ENCODE measurements around the gene ENTPD1. TPM values are rescaled to one million over a fixed set of nuclear protein-coding genes. Genes with fewer than 3 reads are reported as not detected.
A peak's percentile ranks its signal among the peaks of the same experiment; 100 is the strongest.

ENTPD1 gene
- total RNA-seq, 1 donor from 2014 or later: 41.6 TPM

DNA sequence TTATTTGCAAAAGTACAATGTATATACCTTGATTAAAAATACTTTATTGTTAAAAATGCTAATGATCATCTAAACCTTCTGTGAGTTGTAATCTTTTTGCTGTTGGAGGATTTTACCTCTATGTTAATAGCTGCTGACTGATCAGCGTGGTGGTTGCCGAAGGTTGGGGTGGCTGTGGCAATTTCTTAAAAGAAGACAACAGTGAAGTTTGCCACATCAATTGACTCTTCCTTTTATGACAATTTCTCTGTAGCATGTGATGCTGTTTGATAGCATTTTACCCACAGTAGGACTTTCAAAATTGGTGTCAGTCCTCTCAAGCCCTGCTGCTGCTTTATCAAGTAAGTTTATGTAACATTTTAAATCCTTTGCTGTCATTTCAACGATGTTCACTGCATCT, 16.9 kb upstream of the ENTPD1 start:
- H3K4me1 ChIP-seq: no peaks in the 10 kb centered on the region
- TF ChIP-seq, protein P1, sequence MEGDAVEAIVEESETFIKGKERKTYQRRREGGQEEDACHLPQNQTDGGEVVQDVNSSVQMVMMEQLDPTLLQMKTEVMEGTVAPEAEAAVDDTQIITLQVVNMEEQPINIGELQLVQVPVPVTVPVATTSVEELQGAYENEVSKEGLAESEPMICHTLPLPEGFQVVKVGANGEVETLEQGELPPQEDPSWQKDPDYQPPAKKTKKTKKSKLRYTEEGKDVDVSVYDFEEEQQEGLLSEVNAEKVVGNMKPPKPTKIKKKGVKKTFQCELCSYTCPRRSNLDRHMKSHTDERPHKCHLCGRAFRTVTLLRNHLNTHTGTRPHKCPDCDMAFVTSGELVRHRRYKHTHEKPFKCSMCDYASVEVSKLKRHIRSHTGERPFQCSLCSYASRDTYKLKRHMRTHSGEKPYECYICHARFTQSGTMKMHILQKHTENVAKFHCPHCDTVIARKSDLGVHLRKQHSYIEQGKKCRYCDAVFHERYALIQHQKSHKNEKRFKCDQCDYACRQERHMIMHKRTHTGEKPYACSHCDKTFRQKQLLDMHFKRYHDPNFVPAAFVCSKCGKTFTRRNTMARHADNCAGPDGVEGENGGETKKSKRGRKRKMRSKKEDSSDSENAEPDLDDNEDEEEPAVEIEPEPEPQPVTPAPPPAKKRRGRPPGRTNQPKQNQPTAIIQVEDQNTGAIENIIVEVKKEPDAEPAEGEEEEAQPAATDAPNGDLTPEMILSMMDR (IDR thresholded peaks at IDR 0.05): no peak
- H3K4me3 ChIP-seq: no peak overlapping the region
- H3K27me3 ChIP-seq: no peaks in the 10 kb centered on the region
- intact Hi-C loops (cut with DNase I): no loop called here
- no peak overlapping the region for H3K27ac ChIP-seq
- DNase-seq (ENCODE audit: low spot score in 2 of 2): no peak
- H3K36me3 ChIP-seq: no peaks in the 10 kb centered on the region
- no peaks in the 10 kb centered on the region for H3K9me3 ChIP-seq

GRCh38 chr10:95741807-95742467, 14.0 kb upstream of the ENTPD1 start:
- H3K27me3 ChIP-seq: no peaks in the 10 kb centered on the region
- intact Hi-C loops (cut with DNase I): no loop called here
- TF ChIP-seq, protein P1 (IDR thresholded peaks at IDR 0.05): no peak
- no peaks in the 10 kb centered on the region for H3K4me1 ChIP-seq
- H3K36me3 ChIP-seq: no peaks in the 10 kb centered on the region
- DNase-seq (ENCODE audit: low spot score in 2 of 2): no peak
- H3K27ac ChIP-seq: peak overlapping the region; percentile 31 to 34
- H3K9me3 ChIP-seq: no peaks in the 10 kb centered on the region
- H3K4me3 ChIP-seq: no peak overlapping the region

DNA sequence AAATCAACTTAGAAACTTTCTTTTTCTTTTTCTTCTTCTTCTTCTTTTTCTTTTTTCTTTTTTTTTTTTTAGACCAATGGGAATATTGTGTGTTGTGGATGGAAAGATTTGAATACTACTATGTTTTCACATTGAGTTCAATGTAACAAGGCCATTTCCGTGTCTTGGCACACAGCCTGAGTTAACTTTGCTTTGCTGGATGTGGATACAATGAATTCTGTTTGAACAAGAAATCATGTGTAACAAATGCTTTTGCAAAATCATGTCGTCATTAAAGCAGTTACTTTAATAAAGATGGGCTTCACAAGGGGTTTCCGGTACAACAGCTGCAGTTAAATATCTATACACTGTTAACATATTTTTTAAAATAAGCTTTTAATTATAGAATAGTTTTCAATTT, 13.5 kb upstream of the ENTPD1 start:
- TF ChIP-seq, protein P1 (IDR thresholded peaks at IDR 0.05): no peak
- H3K9me3 ChIP-seq: no peaks in the 10 kb centered on the region
- intact Hi-C loops (cut with DNase I): no loop called here
- H3K27ac ChIP-seq: peak overlapping the region; percentile 31 to 34
- no peaks in the 10 kb centered on the region for H3K4me1 ChIP-seq
- no peak overlapping the region for H3K4me3 ChIP-seq
- H3K27me3 ChIP-seq: no peaks in the 10 kb centered on the region
- DNase-seq (ENCODE audit: low spot score in 2 of 2): no peak
- H3K36me3 ChIP-seq: no peaks in the 10 kb centered on the region

DNA sequence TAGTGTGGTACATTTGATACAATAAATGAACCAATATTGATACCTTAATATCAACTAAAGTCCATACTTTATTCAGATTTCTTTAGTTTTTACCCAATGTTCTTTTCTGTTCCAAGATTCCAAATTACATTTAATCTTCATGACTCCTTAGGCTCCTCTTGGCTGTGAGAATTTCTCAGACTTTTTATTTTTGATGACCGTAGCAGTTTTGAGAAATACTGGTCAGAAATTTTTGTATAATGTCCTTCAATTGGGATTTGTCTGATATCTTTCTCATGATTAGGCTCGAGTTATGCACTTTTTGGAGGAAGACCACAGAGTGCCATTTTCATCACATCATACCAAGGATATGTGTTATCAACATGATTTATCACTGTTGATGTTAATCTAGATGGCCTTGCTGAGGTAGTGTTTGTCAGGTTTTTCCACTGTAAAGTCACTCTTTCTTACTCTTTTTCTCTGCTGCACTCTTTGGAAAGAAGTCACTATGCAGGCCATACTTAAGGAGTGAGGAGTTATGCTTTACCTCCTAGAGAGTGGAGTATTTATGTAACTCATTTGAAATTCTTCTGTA, 12.9 kb upstream of the ENTPD1 start:
- no peaks in the 10 kb centered on the region for H3K9me3 ChIP-seq
- H3K27me3 ChIP-seq: no peaks in the 10 kb centered on the region
- no peak for DNase-seq (ENCODE audit: low spot score in 2 of 2)
- no peaks in the 10 kb centered on the region for H3K36me3 ChIP-seq
- no peaks in the 10 kb centered on the region for H3K4me1 ChIP-seq
- peak overlapping the region; percentile 31 to 34 for H3K27ac ChIP-seq
- TF ChIP-seq, protein P1 (IDR thresholded peaks at IDR 0.05): no peak
- intact Hi-C loops (cut with DNase I): no loop called here
- H3K4me3 ChIP-seq: no peak overlapping the region

- Histone ChIP-seq H3K36me3 (no peaks in the 10 kb centered on the region), H3K27ac (no peak overlapping the region), H3K27me3 (no peaks in the 10 kb centered on the region), H3K9me3 (no peaks in the 10 kb centered on the region), H3K4me3 (no peak overlapping the region), H3K4me1 (no peaks in the 10 kb centered on the region)
- no peak for DNase-seq (ENCODE audit: low spot score in 2 of 2)
- intact Hi-C loops (cut with DNase I): no loop called here
- TF ChIP-seq, protein P1 (IDR thresholded peaks at IDR 0.05): no peak
Observed at GRCh38 chr10:95745501-95745900, 10.5 kb upstream of the ENTPD1 start.
